CD4-positive, alpha-beta T cell treated with Interleukin-17A for 4 hours (primary cell): ENCODE data around the gene THY1.
A peak's percentile ranks its signal among the peaks of the same experiment; 100 is the strongest.

ENCODE experiments used
- DNase-seq: peaks from one replicate; pipeline ENCODE4 v3.0.0-alpha.2; 2020; ENCODE audit warnings: mixed read lengths

The THY1 gene

DNA sequence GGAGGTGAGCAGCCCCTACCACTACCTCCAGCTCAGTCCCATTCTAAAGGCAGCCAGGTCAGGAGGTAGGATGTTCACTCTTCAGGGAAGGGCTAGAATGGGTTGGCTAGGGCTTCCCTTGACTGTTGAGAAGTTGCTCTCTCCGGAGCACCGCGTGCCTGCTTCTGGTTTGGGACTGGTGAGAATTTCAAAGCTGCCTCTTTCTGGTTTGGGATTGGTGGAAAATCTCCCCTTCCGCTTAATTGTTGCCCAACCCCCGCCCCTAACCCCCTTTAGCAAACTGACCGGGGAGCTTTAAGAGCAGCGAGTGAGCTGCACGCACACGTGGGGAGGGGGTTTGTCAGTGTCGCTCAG lies 42.2 kb downstream of the THY1 start:
- DNase-seq = no peak

DNA sequence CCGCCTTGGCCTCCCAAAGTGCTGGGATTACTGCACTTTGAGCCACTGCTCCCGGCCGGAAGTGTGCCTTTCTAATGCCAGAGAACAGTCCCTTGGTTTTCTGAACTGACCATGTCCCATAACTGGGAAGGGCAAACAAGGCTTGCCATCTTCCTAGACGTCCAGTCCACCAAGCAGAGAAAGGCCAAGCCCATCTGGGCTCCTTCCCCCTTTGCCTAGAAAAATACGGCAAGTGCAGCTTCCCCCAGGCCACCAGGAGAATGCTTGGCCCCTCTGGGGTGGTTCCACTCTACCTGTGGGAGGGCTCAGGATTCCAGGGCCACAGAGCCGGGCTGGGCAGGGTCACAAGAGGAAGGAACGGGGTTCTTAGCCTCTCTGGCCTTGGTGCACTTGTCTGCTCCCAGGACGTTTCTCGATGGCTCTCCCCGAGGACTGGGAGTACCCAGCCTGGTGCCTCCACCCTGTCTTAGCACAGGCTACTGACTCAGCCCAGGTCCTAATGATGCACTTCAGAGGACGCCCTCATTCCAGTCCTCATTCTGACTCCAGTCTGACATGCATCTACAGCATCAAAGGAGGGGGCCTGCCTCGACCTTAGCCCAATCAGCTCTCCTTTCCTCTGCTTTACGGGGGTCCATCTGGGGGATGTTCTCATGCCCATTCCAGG lies 42.7 kb downstream of the THY1 start:
- no peak for DNase-seq

DNA sequence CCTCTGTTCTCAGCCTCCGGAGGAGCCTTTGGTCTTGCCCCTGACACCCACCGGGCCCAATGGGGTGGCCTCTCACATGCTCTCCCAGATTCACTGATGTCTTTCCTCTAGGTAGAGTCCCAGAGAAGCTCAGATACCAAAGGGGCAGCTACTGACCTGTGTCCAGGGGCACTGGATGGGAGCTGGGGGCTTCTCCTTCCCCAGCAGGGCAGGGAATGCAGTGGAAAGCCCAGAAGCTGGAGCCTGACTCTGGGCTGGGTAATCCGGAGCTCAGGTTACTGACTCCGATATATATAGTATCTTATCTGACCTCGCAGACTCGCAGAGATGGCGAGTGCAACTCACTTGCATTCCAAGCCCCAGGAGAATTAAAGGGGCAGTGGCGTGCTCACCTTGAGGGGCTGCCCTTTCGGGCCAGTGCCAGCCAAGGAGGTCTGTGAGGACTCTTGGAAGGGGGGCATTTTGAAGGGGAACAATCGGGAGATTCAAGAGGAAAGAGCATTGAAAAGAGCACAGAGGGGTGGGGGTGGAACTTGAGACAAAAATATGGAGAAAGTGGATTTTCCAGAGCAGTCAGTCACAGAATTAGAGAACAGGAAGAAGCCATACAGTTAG lies 44.0 kb downstream of the THY1 start:
- no peak for DNase-seq

DNA sequence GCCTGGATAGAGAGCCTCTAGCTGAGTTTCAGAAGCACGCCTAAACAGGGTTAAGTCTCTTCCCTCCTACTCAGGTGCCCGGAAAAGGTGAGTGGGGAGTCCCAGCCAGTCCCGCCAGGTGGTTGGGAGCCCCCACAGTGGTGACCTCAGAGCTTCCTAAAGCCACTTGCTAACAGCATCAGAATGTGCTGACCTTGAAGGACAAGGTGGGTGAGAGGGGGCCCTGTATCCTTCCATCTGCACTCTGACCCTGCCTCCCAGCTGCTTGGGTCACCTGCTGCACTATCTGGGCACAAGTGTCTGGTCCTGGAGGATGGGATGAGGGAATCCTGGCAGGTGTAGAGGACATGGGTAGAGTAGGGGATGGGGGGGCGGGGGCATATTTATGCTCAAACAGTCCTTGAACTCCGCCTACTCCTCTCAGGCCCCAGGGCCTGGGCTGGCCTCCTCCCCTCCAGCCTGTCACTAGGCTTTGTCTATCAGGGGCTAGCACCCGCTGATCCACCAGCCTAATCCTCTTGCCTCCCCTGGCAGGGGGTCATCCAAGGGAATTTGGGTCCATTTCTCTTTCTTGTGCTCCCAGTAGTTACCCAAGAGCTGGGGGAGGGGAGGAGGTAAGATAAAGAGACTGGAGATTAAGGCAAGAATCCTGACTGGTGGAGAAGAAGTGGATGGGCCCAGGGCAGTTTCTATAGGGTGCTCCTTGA lies 44.9 kb downstream of the THY1 start:
- DNase-seq = no peak

DNA sequence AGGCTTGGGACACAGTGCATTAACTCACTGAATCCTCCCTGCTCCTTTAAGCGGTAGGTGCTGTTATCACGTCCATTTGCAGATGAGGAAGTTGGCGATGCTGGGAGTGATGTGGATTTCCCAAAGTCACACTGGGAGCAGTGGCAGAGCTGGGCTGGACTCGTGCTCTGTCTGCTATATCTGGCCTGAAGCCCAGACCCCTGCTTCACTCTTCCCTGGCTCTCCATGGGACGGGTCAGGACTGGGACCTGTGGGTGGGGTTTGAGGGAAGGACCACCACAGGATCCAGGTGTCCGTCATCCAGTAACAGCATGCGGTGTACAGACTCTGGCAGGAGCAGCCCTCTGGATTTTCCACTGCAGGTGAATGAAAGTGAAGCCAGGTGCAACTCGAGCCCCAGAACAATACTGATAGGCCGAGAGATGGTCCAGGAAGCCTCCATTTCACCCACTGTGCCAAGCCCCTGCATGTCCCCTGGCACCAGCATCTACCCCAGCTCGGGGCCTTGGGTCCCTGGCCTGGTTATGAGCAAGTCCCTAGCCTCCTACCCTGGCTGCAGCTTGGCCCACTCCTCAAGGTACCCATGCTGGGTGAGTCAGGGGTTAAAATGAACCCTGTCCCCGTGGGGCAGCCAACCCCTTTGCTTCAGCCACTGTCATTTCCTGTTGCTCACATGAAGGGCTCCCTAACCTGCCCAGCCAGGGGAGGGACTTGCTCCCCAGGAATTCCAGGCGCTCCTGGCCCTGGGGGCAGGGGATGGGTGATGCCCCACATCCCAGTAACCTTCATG lies 45.7 kb downstream of the THY1 start:
- DNase-seq = no peak

DNA sequence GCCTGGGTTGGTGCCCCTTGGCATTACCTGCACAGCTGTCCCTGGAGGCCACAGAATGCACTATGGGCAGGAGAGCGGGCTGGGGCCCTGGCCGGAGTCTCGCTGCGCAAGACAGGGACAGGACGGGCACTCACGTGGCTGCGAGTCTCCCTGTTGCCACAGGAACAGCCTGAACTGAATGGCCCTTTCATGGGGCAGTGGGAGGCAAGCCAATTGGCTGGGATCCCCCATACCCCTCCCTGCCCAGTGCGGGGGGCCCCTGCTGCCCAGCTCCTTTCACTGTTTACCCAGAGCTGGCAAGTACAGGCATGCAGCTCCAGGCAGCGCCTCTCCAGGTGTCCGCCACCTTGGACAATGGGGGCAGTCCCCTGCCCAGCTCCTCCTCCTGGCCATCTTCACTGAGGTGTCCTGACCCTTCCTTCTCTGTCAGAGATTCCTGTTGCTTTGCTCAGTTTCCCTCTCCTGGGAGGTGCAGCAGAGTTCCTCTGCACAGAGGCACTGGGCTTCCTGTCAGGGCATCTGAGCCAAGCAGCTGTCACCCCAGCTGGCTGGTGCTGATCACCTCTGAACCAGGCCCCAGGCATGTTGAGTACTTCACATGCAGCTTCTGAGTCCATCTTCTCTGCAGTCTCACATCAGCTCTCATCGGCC lies 46.6 kb downstream of the THY1 start:
- no peak for DNase-seq

DNA sequence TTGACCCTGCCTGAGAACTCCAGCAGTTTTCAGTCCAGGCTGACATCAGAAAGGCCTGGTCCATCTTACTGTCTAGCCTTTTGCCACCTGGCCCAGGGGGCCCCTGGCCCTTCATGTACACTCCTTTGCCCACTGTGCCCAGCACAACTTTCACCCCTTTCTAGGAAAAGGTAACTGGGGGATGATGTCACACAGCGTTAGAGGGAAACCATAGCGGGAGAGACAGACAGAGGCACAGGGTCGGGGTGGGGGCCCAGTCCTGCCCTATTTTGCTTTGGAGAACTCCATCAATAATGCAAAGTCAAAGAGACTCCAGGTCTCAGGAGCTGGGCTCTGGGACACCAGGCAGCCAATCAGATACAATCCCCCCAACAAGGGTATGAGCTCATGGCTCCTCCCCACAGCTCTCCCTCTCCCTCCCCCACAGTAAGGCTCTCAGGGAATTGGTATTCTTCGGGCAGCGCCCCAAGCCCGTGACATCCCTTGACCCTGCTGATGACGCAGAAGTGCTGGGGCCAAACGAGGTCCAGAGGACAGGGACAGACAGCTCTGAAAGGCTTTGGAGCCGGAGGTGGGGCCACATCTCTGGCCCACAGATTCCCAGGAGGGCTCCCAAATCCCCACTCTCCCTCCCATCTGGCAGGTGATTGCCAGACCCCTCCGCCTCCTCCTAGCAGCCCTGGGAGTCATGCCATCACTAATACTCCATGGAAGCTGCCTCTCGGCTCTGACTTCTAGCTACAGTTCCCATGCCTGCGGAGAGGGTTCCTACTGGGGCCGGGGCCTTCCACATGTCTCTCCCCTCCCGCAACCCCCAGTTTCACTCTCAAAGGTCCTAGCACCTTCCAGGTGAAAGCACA lies 47.4 kb downstream of the THY1 start:
- DNase-seq = no peak

DNA sequence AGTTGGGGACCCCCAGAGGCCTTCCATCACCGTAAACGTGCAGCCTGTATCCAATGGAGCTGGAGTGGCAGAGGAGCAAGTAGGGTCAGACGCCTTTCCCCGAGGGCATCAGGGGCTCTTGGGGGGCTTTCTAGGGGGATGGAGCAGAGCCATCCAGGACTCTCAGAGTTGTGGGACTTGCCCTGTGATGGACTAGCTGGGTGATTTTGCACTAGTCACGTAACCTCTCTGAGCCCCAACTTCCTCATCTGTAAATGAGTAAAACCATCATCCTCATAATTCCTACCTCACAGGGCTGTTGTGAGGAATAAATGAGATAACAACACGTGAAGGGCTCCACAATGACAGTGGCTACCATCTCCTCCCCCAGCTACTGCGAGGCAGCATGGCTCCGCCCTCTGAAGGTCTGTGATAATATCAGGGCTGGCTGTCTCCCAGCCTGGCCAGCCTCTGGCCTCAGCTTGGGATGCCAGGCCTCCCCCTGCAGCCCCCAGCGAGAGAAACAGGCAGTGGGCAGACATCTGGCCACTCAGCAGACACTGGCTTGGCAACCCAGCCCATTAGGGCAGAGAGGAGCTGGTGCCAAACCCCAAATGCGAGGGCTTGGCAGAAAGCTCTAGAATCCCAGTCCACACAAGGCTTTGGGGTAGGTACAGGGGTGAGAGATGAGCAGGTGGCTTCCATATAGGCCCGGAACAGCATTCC lies 48.2 kb downstream of the THY1 start:
- DNase-seq = no peak

DNA sequence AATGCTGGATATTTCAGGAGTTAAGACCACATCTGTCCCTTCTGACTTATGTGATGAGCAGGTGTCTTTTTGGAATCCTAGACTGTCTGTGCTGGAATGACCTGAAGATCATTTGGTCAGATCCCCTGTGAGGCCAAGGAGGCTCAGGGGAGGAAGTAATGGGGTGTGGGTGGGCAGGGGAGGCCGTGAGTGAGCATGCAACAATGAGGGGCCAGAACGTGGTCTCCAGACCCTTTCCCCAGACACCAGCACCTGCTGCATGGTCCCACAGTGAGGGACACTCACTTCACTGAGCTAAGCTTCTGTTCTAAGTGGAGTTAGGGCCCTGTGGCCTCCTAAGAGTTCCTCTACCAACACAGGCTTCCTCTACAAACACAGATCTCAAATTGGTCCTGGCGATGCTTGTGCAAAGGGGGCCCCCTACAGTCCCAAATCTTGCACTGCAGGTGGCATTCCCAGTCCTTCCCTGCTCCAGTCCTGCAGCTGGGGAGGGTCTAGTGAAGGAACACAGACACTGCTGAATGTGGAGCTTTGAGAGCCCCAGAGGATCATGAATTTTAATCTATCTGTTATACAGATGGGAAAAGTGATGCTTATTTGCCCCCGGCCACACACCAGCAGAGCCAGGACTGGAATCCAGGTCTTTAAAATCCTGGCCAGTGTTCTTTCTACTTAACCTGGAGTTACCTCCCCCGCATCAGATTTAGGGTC lies 48.9 kb downstream of the THY1 start:
- peak; percentile 61 for DNase-seq

DNA sequence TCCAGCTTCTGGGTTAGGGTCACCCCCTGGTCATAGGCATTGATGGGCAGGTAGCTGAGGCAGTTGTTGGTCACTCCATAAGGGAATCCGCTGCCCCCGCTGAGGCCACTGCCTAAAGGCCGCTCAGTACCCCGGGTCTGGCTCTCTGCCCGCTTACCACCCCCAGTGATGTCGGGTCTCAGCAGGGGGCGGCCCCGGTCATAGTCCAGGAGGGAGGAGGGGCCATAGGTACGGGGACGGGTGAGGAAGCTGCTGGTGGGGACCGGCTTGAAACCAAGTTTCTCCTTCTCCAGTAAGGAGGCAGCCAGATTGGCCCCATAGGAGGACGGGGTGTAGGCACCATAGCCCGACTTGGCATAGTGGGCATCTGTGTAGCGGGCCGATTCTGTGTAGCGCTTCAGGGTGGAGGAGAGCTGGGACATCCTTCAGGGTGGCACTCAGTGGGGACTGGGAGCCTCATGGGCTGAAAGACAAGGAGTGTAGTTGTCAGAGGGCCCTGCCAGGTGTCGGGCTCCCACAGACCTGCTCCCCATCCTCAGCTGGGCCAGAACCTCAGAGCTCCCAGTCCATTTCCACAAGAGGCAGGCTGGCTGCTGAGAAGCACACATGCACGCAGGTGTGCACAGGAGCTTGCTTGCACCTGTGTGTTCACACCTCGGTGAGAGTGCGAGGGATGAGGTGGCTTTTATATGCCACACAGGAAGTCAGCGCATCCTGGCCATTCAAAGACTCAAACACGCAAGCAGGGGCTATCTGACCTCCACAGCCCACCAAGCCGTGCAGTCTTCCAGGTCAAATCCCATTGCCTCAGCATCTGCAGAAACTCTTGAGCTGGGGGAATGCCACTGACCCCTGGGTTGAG lies 49.7 kb downstream of the THY1 start:
- DNase-seq = no peak

DNA sequence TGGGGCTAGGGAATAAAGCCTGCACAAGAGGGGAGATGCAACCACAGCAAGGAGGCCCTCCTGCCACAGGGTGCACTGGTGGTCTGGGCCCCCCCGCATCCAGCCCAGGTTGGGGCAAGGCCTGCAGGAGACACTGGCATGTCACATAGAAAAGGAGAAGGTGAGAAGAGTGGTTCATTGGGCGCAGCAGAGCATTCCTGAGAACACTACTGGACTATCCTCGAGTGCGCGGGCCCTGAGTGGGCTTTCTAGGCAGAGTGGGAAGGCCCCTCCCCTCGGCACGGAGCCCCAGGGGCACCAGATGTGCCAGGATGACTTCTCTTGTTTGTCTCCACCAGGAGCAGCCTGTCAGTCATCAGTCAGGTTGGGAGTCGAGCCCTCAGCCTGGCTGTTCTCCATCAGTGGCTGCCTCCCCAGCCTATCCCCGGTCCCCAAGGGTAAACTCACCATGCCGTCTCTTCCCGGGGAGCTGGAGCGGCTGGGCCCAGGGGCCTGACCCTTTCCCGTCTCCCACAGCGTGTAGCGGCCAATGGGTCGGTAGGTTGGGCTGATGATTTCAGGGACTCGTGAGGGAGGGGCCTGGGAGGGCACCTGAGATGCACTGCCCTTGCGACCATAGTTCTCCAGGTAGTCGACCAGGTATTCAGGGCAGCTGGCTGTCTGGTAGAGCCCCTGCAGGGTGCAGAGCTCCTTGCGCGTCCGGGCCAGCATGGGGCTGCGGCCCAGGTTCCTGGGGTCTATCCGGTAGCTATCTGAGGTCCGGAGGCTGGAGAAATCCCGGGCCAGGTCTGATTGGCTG lies 50.5 kb downstream of the THY1 start:
- DNase-seq = no peak

DNA sequence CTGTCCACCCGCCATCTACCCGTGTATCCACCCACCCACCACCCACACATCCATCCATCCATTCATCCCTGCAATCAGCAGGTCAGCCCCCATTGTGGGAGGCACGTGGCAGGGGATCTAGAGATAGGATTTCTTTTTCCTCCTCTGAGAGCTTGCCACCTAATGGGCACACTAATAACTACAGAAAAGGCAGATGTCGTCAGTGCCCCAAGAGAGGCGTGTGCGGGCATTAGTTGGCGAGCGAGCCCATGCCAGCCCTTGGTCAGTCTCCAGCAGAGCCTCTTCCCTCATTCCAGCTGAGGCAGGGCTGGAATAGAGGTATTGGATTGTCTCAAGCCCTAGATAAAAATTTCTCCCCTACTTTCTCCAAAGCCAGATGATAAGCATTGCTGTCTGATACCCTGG lies 51.2 kb downstream of the THY1 start:
- no peak for DNase-seq

DNA sequence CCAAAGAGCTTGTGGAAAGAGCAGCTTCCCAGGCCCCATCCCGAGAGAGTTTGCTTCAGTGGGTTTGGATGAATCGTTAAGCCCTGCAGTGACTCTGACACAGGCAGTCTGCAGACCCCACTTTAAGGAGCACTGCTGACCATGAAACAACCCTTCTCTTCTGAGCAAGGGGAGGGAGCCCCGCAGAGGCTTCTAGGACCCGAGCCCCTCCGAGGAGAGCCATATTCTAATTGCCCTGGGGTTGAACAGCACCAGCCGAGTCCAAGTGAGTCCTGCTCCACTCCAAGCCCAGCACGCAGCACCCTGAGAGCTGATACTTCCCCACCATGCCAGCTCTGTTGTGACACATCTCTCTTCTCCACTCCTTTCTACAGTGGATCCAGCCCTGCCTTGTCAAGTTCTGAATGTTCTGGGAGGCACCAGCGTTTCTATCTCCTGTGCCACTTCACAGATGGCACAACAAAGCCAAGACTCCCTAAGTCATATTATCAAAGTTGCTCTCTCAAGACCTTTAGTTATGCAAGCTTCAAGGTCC lies 51.8 kb downstream of the THY1 start:
- DNase-seq = no peak

DNA sequence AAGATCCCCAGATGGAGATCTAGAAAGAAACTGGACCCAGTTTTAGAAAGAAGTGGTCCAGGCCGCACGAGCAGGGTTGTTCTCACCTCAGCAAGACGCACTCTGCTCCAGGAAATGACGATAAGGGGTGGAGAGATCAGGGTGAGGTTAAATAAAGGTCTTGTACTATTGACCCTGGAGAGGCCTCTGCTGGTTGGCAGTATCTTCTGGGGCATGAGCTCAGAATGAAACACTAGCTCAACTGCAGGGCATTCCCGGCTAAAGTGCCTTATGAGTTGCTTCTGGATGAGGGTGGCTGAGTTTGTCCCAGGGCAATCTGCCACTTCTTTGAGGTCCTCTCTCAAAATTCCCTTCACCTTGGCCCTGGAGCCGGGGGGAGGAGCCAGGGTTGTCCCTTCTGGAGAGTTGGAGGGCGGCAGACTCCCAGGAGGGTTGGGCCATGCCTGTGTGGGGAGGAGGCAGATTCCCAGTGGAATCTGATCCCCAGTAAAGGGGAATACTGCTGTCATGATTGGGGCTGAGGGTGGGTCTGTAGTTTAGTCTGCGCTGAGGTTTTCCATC lies 52.4 kb downstream of the THY1 start:
- no peak for DNase-seq

DNA sequence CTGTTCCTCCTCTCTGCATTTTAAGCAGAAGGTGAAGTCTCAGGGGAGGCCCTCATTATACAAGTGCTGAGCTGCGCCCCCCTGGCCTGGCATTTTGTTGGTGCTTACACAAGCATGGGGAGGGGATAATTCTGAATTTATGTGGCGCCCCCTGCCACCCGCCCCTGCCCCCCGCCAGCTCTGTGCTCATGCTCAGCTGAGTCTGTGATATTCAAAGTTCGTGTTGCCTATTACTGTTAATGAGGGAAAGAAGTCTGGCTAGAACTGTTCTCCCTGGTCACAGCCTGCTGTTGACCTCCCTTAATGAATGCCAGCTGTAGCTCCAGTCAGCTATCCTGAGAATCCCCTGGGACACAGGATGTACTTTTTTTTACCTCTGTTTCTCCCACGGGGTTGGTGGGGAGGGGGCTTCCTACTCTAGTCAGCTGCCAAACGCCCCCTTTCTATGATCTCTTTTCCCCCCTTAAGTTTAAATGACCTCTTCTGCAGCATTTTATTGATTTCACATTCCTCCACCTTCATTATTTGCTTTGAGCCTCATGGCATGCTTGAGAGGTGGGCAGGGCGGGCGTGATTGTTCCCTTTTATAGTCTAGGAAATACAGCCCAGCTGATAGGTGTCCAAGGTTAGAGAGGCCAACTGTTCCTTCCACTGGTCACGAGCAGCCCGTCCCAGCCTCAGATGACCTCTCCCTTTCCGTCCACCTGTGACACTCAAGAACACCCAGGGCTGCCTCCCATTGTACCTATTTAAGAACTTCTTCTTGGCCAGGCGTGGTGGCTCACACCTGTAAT lies 53.6 kb downstream of the THY1 start:
- no peak for DNase-seq

DNA sequence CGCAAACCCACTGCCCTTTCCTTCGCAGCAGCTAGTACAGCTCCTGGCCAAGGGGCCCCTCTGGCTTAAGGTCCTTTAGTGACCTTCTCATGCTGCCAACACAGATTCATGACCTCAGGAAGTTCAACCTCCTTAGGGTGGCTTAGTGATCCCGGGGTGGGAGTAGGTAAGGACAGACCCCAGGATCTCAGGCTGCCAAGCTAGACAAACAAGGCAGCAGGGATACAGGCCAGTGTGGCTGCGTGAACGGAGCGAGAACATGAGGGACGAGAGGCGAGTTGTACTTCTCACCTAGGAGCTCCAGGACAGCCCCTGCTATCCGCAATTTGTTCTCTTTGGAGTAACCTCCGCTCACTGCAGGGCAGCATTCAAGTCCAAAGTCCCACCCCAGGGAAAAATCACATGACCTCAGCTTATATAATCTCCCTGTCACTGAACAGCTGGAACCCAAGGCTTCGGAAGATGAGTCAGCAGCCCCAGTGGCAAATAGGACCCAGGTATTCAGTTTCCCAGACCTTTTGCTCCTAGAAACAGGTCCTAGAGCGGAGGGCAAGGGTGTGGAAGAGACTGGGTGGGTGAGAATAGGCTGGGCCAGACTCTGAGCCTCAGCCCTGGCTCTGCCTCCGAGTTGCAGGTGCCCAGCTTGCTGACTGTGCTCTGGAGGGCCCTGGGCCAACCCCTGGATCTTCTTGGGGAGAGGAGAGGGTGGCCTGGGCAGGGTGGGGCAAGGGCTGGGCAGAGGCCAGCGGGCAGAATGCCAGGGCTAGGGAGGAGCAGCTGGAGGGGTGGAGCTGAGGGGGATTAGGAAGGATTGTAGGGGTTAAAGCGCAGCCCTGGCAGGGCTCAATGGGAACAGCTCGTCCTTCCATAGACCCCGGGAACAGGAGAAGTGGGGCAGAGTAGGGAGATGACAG lies 54.6 kb downstream of the THY1 start:
- no peak for DNase-seq
